GM10266 (cell line): ENCODE measurements around the gene KDM6A.

Experiments used
- DNase-seq: peaks from one replicate; pipeline ENCODE4 v3.0.0; 2012; ENCODE audit errors: extremely low spot score
- CTCF ChIP-seq: IDR thresholded peaks from 2 replicates; pipeline ENCODE4 v1.5.1; 2012; ENCODE audit warnings: mild to moderate bottlenecking, low read depth; ENCODE audit not compliant: control insufficient read depth, insufficient read depth; ENCODE audit errors: missing control alignments

KDM6A gene

GRCh38 chrX:44891642-44892041 is 18.7 kb downstream of the KDM6A start:
- no peak for DNase-seq

GRCh38 chrX:44896876-44897186 is 23.8 kb downstream of the KDM6A start:
- TF ChIP-seq CTCF: no peak

More at GRCh38 chrX:44891642-44892041, 18.7 kb downstream of the KDM6A start:
- no peak for TF ChIP-seq CTCF

GRCh38 chrX:44897539-44897938 is 24.6 kb downstream of the KDM6A start:
- no peak for TF ChIP-seq CTCF
- no peak for DNase-seq

More at GRCh38 chrX:44896876-44897186, 23.8 kb downstream of the KDM6A start:
- DNase-seq: no peak

- TF ChIP-seq CTCF: no peak
- DNase-seq: no peak
Measured at GRCh38 chrX:44898411-44899221, 25.6 kb downstream of the KDM6A start.

GRCh38 chrX:44899946-44900345 is 27.0 kb downstream of the KDM6A start:
- DNase-seq: no peak

GRCh38 chrX:44903107-44903506 is 30.1 kb downstream of the KDM6A start:
- TF ChIP-seq CTCF: no peak
- DNase-seq: no peak

More at GRCh38 chrX:44899946-44900345, 27.0 kb downstream of the KDM6A start:
- no peak for TF ChIP-seq CTCF

GRCh38 chrX:44903830-44904530 is 31.0 kb downstream of the KDM6A start:
- DNase-seq: no peak
- no peak for TF ChIP-seq CTCF
